ENCODE results near the gene GUCA2B.

Gene GUCA2B

DNA sequence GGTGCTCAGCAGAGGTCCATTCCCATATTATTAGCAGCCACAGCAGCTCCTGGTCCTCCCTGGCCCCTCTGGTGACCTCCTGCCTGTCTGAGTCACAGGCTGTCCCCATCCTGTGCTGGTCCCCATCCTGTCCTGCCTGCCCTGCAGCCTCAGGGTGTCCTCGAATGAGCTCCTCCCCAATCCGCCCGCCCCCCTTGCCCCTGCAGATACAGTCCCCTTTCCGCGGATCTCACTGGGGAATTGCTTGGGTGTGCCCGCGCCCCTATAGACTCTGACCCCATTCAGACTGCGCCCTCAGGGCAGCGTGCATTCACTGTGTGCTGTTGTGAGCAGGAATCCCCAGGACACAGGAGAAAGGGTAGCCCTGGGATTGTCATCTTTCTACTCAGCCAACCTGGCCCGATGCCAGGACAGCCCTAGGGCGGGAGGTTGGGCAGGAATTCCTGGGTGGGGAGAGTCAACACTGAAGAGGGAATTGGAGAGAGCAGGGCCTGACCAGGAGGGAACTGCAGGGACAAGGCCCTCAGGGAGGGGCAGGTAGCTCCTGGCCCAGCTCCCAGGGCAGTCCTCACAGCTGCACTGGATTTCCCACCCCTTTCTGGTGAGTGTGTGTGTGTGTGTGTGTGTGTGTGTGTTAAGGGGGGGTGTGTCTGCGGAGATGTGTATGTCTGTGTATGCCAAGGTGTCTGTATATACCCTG lies 12.5 kb downstream of the GUCA2B start:
- no peak for DNase-seq (ENCODE audit: low read depth)

DNA sequence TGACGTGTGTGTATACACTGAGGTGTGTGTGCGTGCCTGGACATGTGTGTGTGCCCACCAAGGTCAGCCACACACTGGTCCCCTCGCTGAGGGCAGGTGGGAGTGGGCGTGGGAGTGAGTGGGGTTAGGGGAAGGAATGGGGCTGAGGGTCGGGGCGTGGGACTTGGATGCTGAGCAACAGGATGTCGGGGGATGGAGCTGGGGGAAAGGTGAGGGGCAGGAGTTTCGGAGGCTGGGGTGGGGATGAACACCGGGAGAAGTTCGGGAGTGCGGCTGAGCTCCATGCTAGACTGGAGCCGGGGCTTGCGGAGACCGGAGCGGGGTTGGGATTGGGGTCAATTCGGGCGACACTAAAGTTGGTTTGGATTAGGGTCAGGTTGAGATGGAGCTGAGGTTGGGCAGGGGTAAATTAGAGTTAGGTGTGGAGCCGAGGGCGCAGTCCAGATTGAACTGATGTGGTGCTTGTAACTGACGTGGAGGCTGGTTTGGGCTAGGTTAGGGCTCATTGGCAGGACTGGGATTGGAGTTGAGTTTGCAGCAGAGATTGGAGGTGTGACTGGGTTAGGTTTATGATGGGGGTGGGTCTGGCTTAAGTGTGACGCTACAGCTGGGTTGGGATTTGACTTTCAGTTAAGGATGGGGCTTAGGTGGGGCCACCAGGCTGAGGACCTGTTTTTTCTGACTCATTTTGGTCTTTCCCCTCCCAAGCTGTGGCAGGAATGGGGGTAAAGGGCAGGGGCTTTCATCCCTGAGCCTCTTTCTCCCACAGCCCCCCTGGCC lies 14.6 kb downstream of the GUCA2B start:
- no peak for DNase-seq (ENCODE audit: low read depth)

DNA sequence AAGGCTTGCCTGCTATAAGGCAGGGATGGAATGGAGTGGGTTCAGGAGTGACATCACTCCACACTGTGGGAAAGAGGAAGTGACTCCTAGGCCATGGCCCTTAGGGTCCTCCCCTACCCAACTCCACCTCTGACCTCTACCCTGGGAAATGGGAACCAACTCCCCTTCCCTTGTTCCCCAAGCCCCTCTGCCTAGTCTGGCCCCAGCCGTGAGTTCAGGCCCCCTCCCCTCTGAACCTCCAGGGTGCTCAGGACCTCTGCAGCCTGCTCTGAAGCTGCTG lies 15.1 kb downstream of the GUCA2B start:
- DNase-seq (ENCODE audit: low read depth), result no peak

DNA sequence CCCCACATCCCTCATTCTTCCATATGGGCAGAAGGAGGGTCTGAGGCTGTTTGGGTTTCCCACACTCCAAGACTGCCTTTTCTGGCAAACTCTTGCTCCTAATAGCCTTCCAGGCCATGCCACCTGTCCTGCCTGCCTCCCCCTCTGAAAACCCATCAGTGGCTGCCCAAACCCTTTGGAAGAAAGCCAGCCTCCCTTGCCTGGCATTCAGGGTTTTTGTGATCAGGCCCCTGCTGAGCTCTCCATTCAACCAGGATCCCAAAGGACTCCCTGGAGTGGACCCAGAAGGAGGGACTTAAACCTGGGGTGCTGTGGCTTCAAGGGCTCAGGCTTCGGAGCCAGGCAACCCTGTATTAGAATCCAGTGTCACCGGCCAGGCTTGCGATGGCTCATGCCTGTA lies 15.6 kb downstream of the GUCA2B start:
- DNase-seq (ENCODE audit: low read depth), result no peak

DNA sequence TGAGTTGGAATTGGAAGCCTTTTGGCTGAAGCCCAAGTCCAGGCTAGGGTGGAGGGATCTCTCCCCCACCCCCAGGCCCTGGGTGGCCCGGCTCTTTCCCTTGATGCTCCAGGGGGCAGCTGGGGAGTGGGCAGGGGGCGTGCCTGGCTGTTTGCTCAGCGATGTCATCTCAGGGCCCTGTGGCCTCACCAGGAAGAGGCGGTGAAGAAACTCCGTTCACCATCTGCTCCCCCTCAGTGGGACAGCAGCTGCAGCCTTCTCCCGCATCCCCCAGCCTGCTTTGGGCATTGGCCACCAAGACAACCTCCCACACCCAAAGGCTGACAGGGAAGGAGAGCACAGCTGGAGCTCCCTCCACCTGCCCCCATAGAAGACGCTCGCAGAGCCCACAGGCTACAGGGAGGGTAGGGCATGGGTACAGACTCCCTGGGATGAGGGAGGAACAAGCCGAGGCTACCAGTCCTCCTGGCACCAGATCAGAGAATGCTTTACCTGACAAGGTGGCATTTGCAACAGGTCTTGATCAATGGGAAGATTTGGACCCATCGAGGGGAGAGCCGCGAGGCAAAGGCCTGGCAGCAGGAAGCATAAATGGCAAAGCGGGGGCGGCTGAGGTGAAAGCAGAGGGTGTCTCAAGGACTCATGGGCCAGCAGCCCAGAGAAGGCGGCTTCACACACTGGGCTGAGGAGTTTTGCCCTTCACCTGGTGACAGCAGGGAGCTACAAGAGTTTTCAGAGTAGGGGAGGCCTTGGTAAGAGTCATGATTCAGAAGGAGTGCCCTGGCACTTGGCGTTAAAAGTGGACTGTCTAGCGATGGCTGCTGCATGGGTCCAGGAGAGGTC lies 17.8 kb downstream of the GUCA2B start:
- no peak for DNase-seq (ENCODE audit: low read depth)

DNA sequence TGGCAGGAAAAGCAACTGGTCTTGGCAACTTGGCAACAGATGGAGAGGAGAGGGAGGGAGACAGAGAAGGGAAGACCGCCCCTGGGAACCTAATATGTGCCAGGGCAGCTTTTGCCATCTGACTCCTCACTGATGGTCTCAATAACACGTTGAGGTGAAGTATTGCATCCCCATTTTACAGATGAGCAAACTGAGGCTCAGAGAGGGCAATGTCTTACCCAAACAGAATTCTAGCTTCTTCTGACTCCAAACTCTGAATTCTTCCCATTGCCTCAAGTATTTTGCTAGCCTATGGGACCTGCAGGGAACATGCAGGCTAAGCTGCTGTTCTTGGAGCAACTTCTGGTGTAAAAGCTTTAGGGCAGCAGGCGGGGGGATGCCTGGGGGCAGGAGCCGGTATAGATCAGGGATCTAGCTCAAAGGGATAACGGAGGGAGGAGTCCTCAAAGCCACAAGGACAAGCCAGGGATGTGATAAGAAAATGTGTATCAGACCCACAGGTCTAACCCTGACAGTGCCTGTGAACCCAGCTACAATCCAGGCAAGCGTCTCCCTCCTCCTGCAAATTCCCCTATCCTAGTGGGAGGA lies 18.6 kb downstream of the GUCA2B start:
- DNase-seq (ENCODE audit: low read depth), result no peak

DNA sequence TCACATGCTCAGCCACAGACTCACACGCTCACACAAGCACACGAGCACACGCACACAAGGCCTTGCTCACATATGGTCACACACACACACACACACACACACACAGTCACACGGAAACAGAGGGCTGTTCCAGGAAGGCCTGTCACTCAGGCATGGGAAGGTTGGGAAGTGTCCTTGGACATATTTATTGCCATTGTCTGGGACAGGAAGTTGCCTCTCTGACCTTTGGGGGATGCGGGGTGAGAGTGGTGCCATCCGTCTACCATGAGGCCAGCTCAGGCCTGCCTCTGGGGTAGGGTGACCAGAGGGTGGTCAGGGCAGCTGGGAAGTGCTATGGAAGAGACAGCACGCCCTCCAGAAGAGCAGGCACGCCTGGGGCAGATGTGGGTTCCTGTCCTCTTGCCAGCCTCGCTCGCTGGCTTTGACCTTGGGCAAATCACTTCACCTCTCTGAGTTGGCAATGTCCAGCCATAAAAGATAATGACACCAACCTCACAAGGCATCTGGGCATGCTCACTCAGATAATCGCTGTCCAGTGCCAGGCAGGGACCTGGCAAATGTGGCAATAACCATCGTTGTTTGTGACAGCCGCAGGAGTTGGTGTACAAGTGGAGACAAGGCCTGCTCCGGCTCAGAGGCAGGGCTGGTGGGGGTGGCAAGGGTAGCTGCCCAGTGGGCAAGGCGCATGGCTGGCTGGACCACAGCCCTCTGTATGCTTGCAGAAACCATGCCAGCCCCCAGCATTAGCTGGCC lies 19.3 kb downstream of the GUCA2B start:
- no peak for DNase-seq (ENCODE audit: low read depth)

DNA sequence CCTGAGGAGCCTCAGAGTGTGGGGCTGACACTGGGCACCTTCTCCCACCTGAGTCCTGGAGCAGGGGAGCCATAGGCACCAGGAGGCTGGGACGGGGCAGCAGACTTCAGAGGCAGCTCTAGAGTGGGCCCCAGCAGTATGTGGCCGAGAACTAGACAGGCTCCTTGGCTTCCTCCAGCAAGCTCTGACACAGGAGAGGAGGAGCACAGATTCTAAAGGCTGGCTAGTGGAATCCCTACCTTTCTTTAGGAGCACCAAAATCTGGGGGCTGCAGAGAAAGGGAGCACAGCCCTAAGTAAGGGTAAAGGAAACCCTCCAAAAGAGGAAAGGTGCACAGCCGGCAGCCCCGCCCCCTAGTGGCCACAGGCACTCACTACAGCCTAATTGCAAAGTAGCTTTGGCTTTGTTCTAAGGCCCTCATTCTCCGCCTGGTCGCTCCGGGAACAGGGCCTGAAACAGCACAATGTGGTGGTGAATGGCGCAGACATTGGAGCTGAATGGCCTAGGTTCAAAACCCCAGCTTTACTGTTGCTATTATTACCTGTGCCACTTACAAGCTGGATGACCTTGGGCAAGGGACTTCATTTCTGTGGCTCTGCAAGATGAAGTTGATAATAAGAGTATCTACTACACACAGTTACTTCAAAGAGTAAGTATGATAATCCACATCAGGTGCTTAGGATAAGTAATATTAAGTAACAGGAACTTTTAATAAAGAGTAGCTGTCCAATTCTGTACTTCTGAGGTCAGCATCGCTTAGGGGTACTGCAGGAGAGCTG lies 20.1 kb downstream of the GUCA2B start:
- peak; percentile 50 for DNase-seq (ENCODE audit: low read depth)

DNA sequence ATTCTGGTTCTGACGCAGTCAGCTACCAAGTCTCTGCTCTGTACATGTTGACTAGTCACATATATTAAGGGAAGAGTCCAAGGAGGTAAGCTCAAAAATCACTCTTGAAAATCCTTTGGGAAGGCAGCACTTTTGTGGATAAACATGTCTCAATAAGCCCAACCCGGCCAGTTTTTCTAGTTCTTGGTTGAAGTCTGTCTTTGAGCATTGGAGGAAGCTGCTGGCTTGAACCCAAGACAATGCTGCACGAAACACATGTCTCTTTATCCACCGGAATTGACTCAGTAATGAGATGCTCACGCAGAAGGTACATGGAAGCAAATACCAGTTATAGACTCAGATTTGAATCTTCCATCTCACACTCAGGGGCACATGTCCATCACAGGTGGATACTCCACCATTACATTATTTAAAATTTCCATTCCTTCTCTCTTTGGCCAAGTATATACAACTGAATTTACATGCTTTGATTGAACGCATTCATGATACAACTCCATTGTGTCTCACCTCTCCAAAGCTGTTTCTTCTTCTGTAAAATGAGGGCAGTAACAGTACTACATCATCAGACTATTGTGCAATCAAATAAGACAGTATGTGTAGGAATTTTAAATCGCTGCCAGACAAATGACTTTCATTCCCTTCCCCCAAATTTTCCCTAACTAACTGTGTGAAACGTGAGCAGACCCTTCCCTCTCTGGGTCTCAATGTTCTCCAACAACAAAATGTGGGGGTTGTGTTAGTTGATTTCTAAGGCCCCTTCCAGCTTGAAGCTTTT lies 20.9 kb downstream of the GUCA2B start:
- no peak for DNase-seq (ENCODE audit: low read depth)

DNA sequence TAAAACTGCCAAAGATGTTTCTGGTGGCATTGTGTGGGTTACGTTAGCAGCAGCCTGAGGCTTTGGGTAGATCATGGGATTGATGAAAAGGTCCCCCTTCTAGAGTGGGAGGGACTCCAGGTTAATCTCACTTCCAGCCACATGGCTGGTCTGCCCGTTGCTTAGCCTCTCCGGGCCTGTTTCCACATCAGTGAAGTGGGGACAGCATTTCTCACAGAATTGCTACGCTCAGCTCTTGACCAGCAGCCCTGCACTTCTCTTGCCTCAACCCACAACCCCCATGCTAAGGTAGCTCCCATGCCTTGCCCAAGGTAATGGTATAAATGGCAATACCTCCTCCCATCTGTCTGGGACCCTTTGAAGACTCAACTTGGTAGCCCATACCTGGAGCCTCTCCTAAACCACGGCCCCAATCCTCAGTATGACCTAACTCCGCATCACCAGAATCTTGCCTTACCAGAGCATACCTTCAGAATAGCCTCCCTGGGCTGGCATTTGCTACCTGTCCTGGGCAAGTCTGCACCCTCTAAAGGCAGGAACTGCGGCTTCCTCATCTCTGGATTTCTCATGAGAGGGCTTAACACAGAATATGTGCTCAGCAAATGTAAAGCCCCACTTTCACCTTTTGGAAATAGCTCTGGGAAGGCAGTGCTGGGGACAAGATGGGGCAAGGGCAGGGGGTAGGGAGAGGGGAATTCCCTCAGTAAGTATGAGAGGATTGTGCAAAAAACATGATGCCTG lies 22.3 kb downstream of the GUCA2B start:
- DNase-seq (ENCODE audit: low read depth), result no peak

DNA sequence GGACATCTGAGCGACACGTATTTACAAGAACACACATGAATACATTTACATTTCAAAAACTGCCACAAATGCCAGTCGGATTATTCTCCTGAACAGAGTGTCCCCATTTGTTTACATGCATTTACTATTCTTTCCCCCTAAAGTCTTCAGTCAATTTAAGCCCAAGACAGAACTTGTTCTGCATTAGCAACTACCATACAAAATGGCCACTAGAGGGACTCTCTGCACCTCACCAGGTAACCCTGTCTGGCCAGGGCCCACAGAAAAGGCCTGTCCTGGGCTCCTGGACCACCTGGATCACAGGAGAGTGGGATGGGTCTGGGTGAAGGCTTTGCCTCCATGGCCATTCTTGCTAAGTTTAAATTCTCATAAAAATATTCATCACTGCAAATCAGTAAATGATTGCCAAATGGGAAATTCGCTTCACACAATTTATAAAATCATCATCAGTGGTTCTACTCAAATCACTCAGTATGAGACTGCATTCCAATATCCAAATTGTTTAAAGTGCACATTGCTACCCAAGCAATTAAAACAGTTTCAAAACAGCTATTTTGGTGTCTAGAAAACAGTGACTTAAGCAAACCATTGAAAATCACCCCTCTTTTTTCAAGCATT lies 23.8 kb downstream of the GUCA2B start:
- no peak for DNase-seq (ENCODE audit: low read depth)

DNA sequence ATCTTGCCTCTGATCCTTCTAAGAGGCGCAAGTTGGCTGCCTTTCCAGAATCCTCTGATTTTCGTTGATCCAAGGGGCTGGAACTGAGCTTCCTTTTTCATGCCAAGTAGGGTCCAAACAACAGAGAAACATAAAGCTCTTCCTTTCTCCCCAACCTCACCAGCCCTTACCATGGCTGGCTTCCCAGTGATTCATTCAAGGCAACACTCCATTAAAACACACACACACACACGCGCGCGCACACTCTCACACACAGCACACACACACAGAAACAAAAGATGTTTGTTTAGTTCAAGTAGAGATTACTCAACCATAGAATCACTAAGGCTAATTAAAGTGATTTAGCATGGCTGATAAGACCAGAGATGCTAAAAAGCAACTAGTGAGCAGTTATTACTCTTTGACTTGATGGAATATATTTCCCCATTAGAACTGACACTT lies 24.4 kb downstream of the GUCA2B start:
- no peak for DNase-seq (ENCODE audit: low read depth)

DNA sequence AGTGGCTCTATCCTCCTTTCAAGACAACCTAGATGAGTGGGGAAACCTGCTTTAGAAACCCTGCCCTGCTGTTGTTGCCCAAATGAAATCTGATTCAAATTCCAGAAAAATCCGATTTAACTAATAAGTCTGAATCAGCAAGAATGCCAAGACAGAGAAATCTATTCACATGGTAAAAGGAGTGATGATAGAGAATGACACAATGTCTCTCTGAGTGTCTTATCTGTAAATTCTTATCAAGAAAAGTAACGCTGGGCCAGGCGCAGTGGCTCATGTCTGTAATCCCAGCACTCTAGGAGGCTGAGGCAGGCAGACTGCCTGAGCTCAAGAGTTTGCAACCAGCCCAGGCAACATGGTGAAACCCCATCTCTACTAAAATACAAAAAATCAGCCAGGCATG lies 25.0 kb downstream of the GUCA2B start:
- no peak for DNase-seq (ENCODE audit: low read depth)

DNA sequence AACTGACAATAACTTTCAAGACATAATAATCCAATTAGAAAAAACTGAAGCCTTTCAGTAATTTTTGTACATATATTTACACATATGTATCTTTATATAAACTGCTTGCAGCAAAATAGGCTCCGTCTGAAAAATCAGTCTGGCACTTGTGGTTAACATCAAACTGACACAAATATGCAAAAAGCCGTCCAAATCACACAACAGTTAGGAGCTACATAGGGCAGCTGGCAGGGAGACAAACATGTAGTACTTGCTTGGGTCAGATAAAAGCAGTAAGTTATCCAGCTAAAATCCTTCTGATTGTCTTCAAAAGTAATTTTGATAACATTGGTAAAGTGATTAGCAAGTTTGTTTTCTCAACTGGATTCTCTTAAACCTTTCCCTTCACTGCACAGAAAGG lies 26.1 kb downstream of the GUCA2B start:
- no peak for DNase-seq (ENCODE audit: low read depth)

DNA sequence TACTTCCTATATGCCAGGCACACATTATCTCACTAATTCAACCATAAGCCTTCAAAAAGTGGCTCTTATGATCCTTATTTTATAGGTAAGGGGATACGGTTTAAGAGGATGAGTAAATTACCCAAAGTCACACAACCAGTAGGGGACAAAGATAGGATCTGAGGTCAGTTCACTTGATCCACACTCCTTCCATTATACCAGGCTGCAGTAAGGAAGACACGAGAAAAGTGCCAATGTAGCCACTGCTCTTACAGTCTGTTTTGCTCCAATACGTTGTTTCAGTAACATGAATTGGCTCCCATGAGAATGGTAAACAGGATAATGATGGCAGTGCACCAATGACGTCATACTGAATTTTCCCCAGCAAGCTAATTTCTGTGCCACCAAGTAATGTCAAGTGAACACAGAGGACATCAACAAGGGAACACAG lies 26.7 kb downstream of the GUCA2B start:
- no peak for DNase-seq (ENCODE audit: low read depth)

DNA sequence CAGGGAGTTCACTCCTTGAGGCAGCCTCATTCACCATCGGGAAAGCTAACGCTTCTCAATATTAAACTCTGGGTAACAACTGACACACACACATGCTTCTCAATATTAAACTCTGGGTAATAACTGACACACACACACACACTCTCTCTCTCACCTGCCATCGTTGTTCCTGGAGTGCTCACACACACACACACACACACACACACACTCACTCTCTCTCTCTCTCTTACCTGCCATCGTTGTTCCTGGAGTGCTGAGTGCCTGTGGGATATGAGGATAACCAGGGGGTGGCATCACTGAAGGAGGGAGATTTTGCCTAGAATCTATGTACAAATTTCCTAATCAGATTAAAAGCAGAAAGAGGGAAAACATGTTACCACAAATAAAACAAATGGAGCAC lies 28.5 kb downstream of the GUCA2B start:
- DNase-seq (ENCODE audit: low read depth), result no peak

DNA sequence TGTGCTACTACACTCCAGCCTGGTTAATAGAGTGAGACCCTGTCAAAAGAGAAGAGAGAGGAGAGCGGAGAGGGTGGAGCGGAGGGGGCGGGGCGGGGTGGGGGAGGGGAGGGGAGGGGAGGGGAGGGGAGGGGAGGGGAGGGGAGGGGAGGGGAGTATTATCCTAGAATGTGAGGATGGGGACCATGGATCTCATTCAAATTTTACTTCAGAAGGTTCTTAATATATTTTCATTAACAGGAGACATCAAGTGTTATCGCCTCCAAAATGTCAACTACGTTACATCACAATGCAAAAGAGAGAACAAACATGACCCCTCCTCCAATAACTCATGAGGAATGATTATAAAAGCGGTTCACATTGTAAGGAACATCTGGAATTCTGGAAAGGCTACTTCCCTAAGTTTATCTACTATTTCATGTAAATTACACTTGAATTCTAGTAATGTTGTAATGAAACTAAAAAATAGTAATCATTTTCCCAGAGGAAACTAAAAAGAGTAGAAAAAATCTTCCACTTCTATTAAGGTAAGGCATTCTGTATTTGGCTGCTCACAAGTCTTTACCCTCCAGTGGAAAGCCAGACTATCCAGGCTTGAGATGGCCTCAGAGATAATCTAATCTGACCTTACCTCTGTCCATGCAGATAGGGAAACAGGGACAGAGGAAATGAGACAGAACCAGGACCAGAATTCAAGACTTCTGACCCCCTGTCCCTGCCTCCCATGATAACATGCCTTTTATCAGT lies 30.2 kb downstream of the GUCA2B start:
- DNase-seq (ENCODE audit: low read depth), result no peak

DNA sequence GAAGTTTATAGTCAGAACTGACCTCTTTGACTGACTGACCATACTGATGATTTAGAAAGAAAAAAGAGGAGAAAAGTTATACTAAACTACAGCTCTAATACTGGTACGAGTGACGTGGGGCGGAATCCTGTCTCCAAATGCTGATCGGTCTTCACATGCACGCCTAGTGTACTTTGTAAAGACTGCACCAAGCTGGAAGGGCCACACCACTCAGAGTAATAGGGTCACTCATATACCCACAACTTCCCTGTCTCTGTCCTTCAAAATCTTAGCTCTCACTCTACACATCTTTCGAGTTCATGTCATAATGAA lies 30.7 kb downstream of the GUCA2B start:
- DNase-seq (ENCODE audit: low read depth), result no peak

DNA sequence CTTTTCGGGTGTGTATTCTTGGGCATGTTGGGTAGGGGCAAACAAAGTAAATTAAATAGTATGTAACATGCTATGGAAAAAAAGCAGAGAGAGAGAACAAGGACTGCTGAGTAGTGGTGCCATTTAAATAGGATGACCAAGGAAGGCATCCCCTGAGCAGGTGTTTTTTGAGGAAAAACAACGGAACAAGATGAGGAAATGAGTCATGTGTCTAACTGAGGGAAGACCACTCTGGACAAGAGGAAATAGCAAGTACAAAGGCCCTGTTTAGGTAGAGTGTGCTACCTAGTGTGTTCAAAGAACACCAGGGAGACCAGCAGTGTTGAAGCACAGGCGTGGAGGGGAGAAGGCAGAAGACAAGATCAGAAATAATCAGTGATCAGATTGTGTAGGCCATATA lies 31.4 kb downstream of the GUCA2B start:
- DNase-seq (ENCODE audit: low read depth), result no peak

Data from activated T-helper 1 cell treated with Interleukin-2 at 50 U/mL for 16 hours (primary cell).